K562 (cell line): ENCODE measurements around the gene ITGAE. TPM values are rescaled to one million over a fixed set of nuclear protein-coding genes. Genes with fewer than 3 reads are reported as not detected.
"Not testable (repeated sequence)": the region's sequence is repeated elsewhere in the genome, so short reads cannot be mapped to it uniquely, and the experiment has no call there.

Experiments
- ATAC-seq: fragments of 200-7000 bp; cut with Tn5 transposase; 3 replicates; pipeline ENCODE4 v1.9.1; 2020; ENCODE audit warnings: moderate library complexity
- BruUV-seq: library from RNA; stranded (reverse); fragments of 400-500 nt; replicated peaks from 2 replicates; lab custom pipeline; 2021; lab: Mats Ljungman, UMichigan
- CTCF ChIA-PET: fragments of 300-600 bp; formaldehyde crosslinking; extraction: SDS; loops from one replicate; lab custom pipeline; 2021; ENCODE audit warnings: low intra/inter-chr PET ratio; lab: Yijun Ruan, JAX
- POLR2A ChIA-PET: fragments of 300-600, 350-650 bp; sonication (Branson Sonifier 250); formaldehyde crosslinking; extraction: SDS; loops from one replicate; lab custom pipeline; 2021; ENCODE audit warnings: antibody characterized with exemption, inconsistent platforms; lab: Yijun Ruan, JAX
- DNase-seq, 4 experiments: peaks; one replicate each; pipeline versions ENCODE4 v3.0.0 to v3.0.0-alpha.2; 2011 to 2018; ENCODE audit warnings: low spot score in 3 of 4, mixed read lengths in 3 of 4; ENCODE audit errors: extremely low read depth in 1 of 4
- FAIRE-seq: peaks from 2 replicates; lab custom pipeline; 2011; peaks lifted over from hg19 to GRCh38; lab: Jason Lieb, UNC
- H2AFZ ChIP-seq: 2 replicates; pipeline ENCODE4 v1.6.0; 2011; ENCODE audit warnings: low read depth, low read length, control low read depth, inconsistent platforms
- H3K27ac ChIP-seq: fragments of 200-600 bp; 3 replicates; pipeline ENCODE4 v1.8.0; 2011; ENCODE audit warnings: low read depth, mild to moderate bottlenecking, control low read depth, inconsistent platforms, low read length, moderate library complexity, mixed read lengths; ENCODE audit errors: extremely low read depth
- H3K27me3 ChIP-seq, 2 experiments: fragments of 300-600 bp in 1 of 2; 2 replicates in 1 of 2; 3 replicates in 1 of 2; pipeline versions ENCODE4 v1.6.0 to v1.8.0; 2011; ENCODE audit warnings: inconsistent platforms in 2 of 2, low read length in 2 of 2, mild to moderate bottlenecking in 1 of 2, mixed read lengths in 1 of 2, moderate library complexity in 1 of 2; ENCODE audit not compliant: control insufficient read depth in 2 of 2, insufficient read depth in 2 of 2
- H3K36me3 ChIP-seq: fragments of 300-600 bp; 3 replicates; pipeline ENCODE4 v1.8.0; 2011; ENCODE audit warnings: mild to moderate bottlenecking, low read length, inconsistent platforms; ENCODE audit not compliant: control insufficient read depth, insufficient read depth
- H3K4me1 ChIP-seq, 2 experiments: fragments of 200-600 bp in 1 of 2; replicated peaks in 1 of 2; 2 replicates in 1 of 2; 3 replicates in 1 of 2; pipeline versions ENCODE4 v1.5.1 to v1.8.0; 2011; ENCODE audit warnings: inconsistent platforms in 2 of 2, low read length in 2 of 2, mild to moderate bottlenecking in 1 of 2, mixed read lengths in 1 of 2, moderate library complexity in 1 of 2; ENCODE audit not compliant: control insufficient read depth in 2 of 2, insufficient read depth in 2 of 2
- H3K4me2 ChIP-seq: 2 replicates; pipeline ENCODE4 v1.6.1; 2011; ENCODE audit warnings: low read length, control low read depth, inconsistent platforms, mixed read lengths; ENCODE audit not compliant: insufficient read depth
- H3K4me3 ChIP-seq: fragments of 200-600 bp; sonication (generic), shearing (Covaris generic); 2 replicates; pipeline ENCODE4 v1.5.1; 2016; ENCODE audit warnings: control low read depth, inconsistent platforms
- H3K79me2 ChIP-seq: fragments of 200-600 bp; 3 replicates; pipeline ENCODE4 v1.8.0; 2011; ENCODE audit warnings: low read length, inconsistent platforms; ENCODE audit not compliant: control insufficient read depth, insufficient read depth
- H3K9ac ChIP-seq, 2 experiments: 2 replicates each; pipeline versions ENCODE4 v1.6.0 to v1.6.1; 2011; ENCODE audit warnings: low read depth in 2 of 2, low read length in 2 of 2, control low read depth in 1 of 2, inconsistent platforms in 1 of 2, mild to moderate bottlenecking in 1 of 2, mixed read lengths in 1 of 2; ENCODE audit not compliant: insufficient read depth in 1 of 2
- H3K9me1 ChIP-seq: one replicate; pipeline ENCODE4 v1.6.0; 2011; ENCODE audit warnings: inconsistent platforms, mild to moderate bottlenecking, low read length, moderate library complexity; ENCODE audit not compliant: control insufficient read depth, insufficient read depth
- H3K9me3 ChIP-seq: replicated peaks from 2 replicates; pipeline ENCODE4 v1.5.1; 2011; ENCODE audit warnings: low read depth, low read length, inconsistent platforms; ENCODE audit not compliant: control insufficient read depth, insufficient read depth
- H4K20me1 ChIP-seq: replicated peaks from 2 replicates; pipeline ENCODE4 v1.6.1; 2011; ENCODE audit warnings: low read length, inconsistent platforms, mixed read lengths; ENCODE audit not compliant: control insufficient read depth, insufficient read depth
- ASH1L ChIP-seq: fragments of 450-650 bp; IDR thresholded peaks from 2 replicates; pipeline ENCODE4 v1.6.1; 2018; ENCODE audit warnings: borderline replicate concordance, mild to moderate bottlenecking, low read depth; ENCODE audit not compliant: partially characterized antibody
- C11orf30 ChIP-seq: fragments of 450-650 bp; IDR thresholded peaks from 2 replicates; pipeline ENCODE4 v1.6.1; 2016; ENCODE audit warnings: low read depth, mild to moderate bottlenecking
- CTBP1 ChIP-seq: fragments of 450-650 bp; IDR thresholded peaks from 2 replicates; pipeline ENCODE4 v1.6.1; 2016; ENCODE audit warnings: borderline replicate concordance
- FOXA3 ChIP-seq, 2 experiments: fragments of 450-650 bp in 1 of 2; sonication (generic) in 1 of 2; formaldehyde crosslinking; IDR thresholded peaks in 1 of 2; conservative IDR thresholded peaks in 1 of 2; 2 replicates each; pipeline versions ENCODE4 v1.4.0 to v1.8.0; 2020 to 2022; ENCODE audit warnings: mild to moderate bottlenecking in 2 of 2, missing genetic modification reagents in 1 of 2
- GMEB1 ChIP-seq: fragments of 250-450 bp; sonication (Bioruptor Pico); IDR thresholded peaks from 2 replicates; pipeline ENCODE4 v1.4.0; 2020; ENCODE audit warnings: mild to moderate bottlenecking
- MAFG ChIP-seq: fragments of 450-650 bp; conservative IDR thresholded peaks from 2 replicates; pipeline ENCODE4 v1.6.1; 2016; ENCODE audit warnings: missing genetic modification characterization, missing compliant biosample characterization
- MITF ChIP-seq: IDR thresholded peaks from 2 replicates; pipeline ENCODE4 v1.6.1; 2014; ENCODE audit warnings: antibody characterized with exemption
- NFYB ChIP-seq: IDR thresholded peaks from 2 replicates; pipeline ENCODE4 v1.6.1; 2011; ENCODE audit warnings: mild to moderate bottlenecking, moderate library complexity; ENCODE audit not compliant: insufficient read length; ENCODE audit errors: extremely low read depth
- THRAP3 ChIP-seq: fragments of 450-650 bp; IDR thresholded peaks from 2 replicates; pipeline ENCODE4 v1.6.1; 2016; ENCODE audit warnings: mild to moderate bottlenecking, inconsistent platforms, borderline replicate concordance
- ZNF280B ChIP-seq: fragments of 250-450 bp; sonication (Bioruptor Pico); IDR thresholded peaks from 2 replicates; pipeline ENCODE4 v1.5.1; 2021; ENCODE audit warnings: mild to moderate bottlenecking
- ZNF316 ChIP-seq: fragments of 450-650 bp; IDR thresholded peaks from 2 replicates; pipeline ENCODE4 v1.6.1; 2016
- WGBS: fragments of 100-300 bp; shearing (Covaris generic); methylation state at CpG from one replicate; pipeline ENCODE4 v1.1.6; 2016; ENCODE audit warnings: low coverage, mixed read lengths; ENCODE audit not compliant: insufficient coverage; ENCODE audit errors: missing lambda C conversion rate; 5-methylcytosine and 5-hydroxymethylcytosine counted together
- in situ Hi-C: fragments of 300-500 bp; cut with MboI; formaldehyde crosslinking; loops from 4 replicates; pipeline ENCODE4 v1.15.0; 2018; ENCODE audit warnings: inconsistent platforms, mixed read lengths
- intact Hi-C: fragments of 100-400 bp; cut with micrococcal nuclease; formaldehyde crosslinking; loops from 2 replicates; pipeline ENCODE4 v1.14.2; 2022
- polyA plus RNA-seq, 8 experiments: library from polyadenylated mRNA; depleted of rRNA in 4 of 8; stranded (reverse) in 5 of 8; unstranded in 3 of 8; fragments of >200 nt; fragmentation: Nextera tagmentation in 2 of 8; fragmentation: Illumina TruSeq in 1 of 8; extraction: Ambion mirVana in 2 of 8; extraction: Trizol in 1 of 8; gene quantifications; 2 replicates each; pipeline versions ENCODE4 v1.2.1 to v1.2.3, GENCODE V29; 2011 to 2014; ENCODE audit warnings: inconsistent platforms in 1 of 8, missing spikeins in 1 of 8
- total RNA-seq, 7 experiments: library from RNA; depleted of rRNA in 6 of 7; stranded (reverse); fragments of >200 nt in 6 of 7; fragmentation: Illumina TruSeq in 2 of 7; extraction: Trizol in 2 of 7; gene quantifications; 2 replicates each; pipeline versions ENCODE4 v1.2.1 to v1.2.3, GENCODE V29; 2011 to 2021; ENCODE audit warnings: low replicate concordance in 1 of 7

ITGAE gene
- total and polyA plus RNA-seq, 9 of the 15 experiments (the other 6 are each of a cell fraction or from before 2014, with no cell fraction given): 14.8 to 160 (median 27.0) TPM

- TF ChIP-seq ASH1L: peak; percentile 71
- TF ChIP-seq NFYB: peak; percentile 75
- peak; percentile 70; the same call in 1 of the 2 replicates for TF ChIP-seq ZNF316
- peak; percentile 50; the same call in 1 of the 2 replicates for TF ChIP-seq C11orf30
- TF ChIP-seq MAFG (tag): peak; percentile 23; the same call in 1 of the 2 replicates
- DNase-seq, H3K9me1 ChIP-seq, intact Hi-C loops, H3K9me3 ChIP-seq, BruUV-seq, H4K20me1 ChIP-seq, ATAC-seq, H3K9ac ChIP-seq, H3K79me2 ChIP-seq, in situ Hi-C loops, H3K27me3 ChIP-seq, FAIRE-seq, H3K27ac ChIP-seq, CTCF ChIA-PET, H2AFZ ChIP-seq, H3K36me3 ChIP-seq, H3K4me3 ChIP-seq, H3K4me1 ChIP-seq, H3K4me2 ChIP-seq: not testable (repeated sequence)
- 53% methylated on average over 7 of the region's 7 CpGs for WGBS
- POLR2A ChIA-PET: interaction anchor here (0.6 kb wide), 1 partner anchor 321 kb away, joined by 3 read pairs; no protein-coding TSS in a partner anchor
Observed at GRCh38 chr17:3702041-3702539, 98.9 kb downstream of the ITGAE start.

DNA sequence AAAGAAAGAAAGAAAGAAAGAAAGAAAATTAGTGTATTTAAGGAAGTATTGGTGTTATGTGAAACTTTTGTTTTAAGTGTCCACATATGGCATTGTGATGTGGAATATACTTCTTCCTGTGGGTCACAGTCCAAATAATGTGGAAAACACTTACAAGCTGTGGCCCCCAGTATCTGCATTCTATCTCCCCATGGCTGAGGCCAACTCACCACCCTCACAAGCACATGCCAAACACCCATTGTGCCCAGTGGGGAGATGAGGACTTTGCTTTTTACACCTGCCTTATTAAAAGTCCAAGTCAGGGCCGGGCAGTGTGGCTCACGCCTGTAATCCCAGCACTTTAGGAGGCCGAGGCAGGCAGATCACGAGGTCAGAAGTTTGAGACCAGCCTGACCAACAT, 101.0 kb downstream of the ITGAE start:
- H3K4me1 ChIP-seq: peaks cover 0 to 13% of the 10 kb centered on the region in 2 experiments; a peak in 3 of 5 replicates
- H3K27ac ChIP-seq: no peak overlapping the region
- BruUV-seq: no TSS peak
- H3K9me3 ChIP-seq: no peaks in the 10 kb centered on the region; the same call in 1 of the 2 replicates
- no peaks in the 10 kb centered on the region for H3K9me1 ChIP-seq
- ChIA-PET CTCF (no interaction called here), POLR2A (no interaction called here)
- in situ Hi-C loops (no loop called here), intact Hi-C loops (loop anchor here (10.0 kb wide), 1 partner anchor 95 kb away; the partner anchor contains the start of gene TRPV1)
- no peaks in the 10 kb centered on the region for H4K20me1 ChIP-seq
- H3K79me2 ChIP-seq: no peaks in the 10 kb centered on the region
- no peak overlapping the region for H3K9ac ChIP-seq
- FAIRE-seq (no peak), ATAC-seq (no peak), DNase-seq (no peak)
- no peaks in the 10 kb centered on the region for H3K36me3 ChIP-seq
- WGBS: no CpG with 5 or more reads among the region's 4 CpGs
- no peak overlapping the region for H3K4me2 ChIP-seq
- no peak overlapping the region for H3K4me3 ChIP-seq
- no peak overlapping the region for H2AFZ ChIP-seq
- no peaks in the 10 kb centered on the region for H3K27me3 ChIP-seq
- no peak for TF ChIP-seq CTBP1
- TF ChIP-seq FOXA3 (CRISPR knock-in tag; conservative IDR thresholded peaks at IDR 0.05 in 1 of 2, IDR thresholded peaks at IDR 0.05 in 1 of 2): no peak
- TF ChIP-seq THRAP3: no peak
- no peak for TF ChIP-seq GMEB1 (CRISPR knock-in tag)
- TF ChIP-seq ZNF280B (CRISPR knock-in tag): no peak
- no peak for TF ChIP-seq MITF
